ENCODE measurements around the gene NOB1.
A peak's percentile ranks its signal among the peaks of the same experiment; 100 is the strongest.

DNA sequence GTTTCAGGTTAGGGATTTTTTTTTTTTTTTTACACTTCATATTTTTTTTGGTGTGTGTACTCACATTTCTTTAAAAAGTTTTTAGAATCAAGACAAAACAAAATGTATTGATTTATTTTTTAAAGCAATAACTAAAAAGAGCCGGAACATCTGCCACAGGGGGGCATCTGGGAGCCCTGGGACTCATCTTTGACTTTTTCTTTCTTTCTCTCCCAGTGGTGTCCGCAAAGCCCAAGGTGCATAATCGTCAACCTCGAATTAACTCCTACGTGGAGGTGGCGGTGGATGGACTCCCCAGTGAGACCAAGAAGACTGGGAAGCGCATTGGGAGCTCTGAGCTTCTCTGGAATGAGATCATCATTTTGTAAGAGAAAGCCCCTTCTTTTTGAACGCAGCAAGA is 43.7 kb upstream of the NOB1 start:
- no peak for TF ChIP-seq POLR2AphosphoS5 (IDR thresholded peaks at IDR 0.05; ENCODE audit: low read depth, low read length)
- TF ChIP-seq, protein P1, sequence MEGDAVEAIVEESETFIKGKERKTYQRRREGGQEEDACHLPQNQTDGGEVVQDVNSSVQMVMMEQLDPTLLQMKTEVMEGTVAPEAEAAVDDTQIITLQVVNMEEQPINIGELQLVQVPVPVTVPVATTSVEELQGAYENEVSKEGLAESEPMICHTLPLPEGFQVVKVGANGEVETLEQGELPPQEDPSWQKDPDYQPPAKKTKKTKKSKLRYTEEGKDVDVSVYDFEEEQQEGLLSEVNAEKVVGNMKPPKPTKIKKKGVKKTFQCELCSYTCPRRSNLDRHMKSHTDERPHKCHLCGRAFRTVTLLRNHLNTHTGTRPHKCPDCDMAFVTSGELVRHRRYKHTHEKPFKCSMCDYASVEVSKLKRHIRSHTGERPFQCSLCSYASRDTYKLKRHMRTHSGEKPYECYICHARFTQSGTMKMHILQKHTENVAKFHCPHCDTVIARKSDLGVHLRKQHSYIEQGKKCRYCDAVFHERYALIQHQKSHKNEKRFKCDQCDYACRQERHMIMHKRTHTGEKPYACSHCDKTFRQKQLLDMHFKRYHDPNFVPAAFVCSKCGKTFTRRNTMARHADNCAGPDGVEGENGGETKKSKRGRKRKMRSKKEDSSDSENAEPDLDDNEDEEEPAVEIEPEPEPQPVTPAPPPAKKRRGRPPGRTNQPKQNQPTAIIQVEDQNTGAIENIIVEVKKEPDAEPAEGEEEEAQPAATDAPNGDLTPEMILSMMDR (IDR thresholded peaks at IDR 0.05), result peak; percentile 41
- no peak for TF ChIP-seq TCF7L2 (IDR thresholded peaks at IDR 0.05; ENCODE audit: low read depth, low read length)

Measured in Panc1 (cell line).